IgD-negative memory B cell (primary cell): ENCODE data around the gene CCT2. TPM values are rescaled to one million over a fixed set of nuclear protein-coding genes. Genes with fewer than 3 reads are reported as not detected.

Experiments used
- H3K27ac Mint-ChIP-seq, 3 donors: one replicate each; pipeline ENCODE4 v1.8.0; 2020 to 2022; ENCODE audit warnings: mild to moderate bottlenecking in 3 of 3, mixed read lengths in 3 of 3, moderate library complexity in 1 of 3
- H3K27me3 Mint-ChIP-seq: one replicate; pipeline ENCODE4 v1.8.0; 2021; ENCODE audit warnings: mixed read lengths
- H3K36me3 Mint-ChIP-seq: one replicate; pipeline ENCODE4 v1.8.0; 2020; ENCODE audit warnings: mild to moderate bottlenecking, mixed read lengths
- H3K4me1 Mint-ChIP-seq, 3 donors: one replicate each; pipeline ENCODE4 v1.8.0; 2020 to 2022; ENCODE audit warnings: mixed read lengths in 3 of 3, mild to moderate bottlenecking in 1 of 3
- H3K4me3 Mint-ChIP-seq, 4 donors: one replicate each; pipeline ENCODE4 v1.8.0; 2020 to 2022; ENCODE audit warnings: mild to moderate bottlenecking in 4 of 4, mixed read lengths in 4 of 4, moderate library complexity in 3 of 4
- H3K9me3 Mint-ChIP-seq, 3 donors: one replicate each; pipeline ENCODE4 v1.8.0; 2020 to 2021; ENCODE audit warnings: mixed read lengths in 3 of 3, mild to moderate bottlenecking in 1 of 3
- polyA plus RNA-seq: library from polyadenylated mRNA; unstranded; fragments of 300-500 nt; fragmentation: Illumina TruSeq; gene quantifications from one replicate; pipeline ENCODE4 v1.2.3, GENCODE V29; 2021

The CCT2 gene
- 147 TPM for polyA plus RNA-seq

DNA sequence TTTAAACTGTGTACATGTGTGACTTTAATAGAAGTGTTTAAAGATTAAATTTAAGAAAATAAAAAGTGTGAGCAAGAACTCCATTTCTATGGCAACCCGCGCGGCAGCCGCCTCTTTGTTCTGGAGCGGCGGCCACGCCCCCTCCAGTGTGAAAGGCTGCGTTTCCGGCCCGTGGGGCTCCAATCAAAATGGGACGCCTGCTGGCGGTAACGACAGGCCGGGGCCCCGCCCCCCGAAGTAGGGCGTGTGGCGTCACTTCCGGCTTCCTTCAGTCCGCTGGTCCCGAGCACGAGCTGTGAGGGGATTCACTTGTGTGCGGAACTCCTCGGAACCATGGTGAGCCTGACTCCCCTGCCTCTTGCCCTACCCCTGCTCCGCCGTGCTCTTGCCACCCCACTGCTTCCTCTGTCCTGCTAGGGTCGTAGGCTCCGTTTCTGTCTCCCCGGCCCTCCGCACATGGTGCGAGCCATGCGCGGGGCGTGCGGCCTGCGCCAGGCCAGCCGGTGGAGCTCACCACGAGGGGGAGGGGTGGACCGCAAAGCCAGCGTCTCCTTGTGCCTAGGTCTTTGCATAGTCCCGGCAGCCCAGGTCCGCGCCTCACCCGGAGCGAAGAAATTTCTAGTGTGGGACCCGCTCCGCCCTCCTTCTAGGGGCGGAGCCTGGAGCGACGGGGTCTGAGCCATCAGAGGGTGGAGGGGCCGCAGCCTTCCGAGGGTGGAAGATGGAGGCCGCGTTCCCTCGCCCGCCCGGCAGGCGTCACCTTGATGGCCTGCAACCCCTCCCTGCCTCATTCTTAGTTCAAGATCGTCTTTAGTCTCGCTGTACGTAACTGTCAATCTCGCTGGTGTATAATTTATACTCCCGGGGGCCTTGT is at the start of gene CCT2:
TSS of gene CCT2 (plus strand) at position 271 of the 874 bp plus-strand sequence. CDS start at position 334, 63 bp downstream.
- Mint-ChIP-seq H3K4me1 (peaks cover 7 to 16% (median 7%) of the 10 kb centered on the region in 3 donors), H3K36me3 (peaks cover 2% of the 10 kb centered on the region), H3K27ac (peak within 1 kb of the TSS; percentile 98 to 99 (median 98)), H3K27me3 (no peaks in the 10 kb centered on the region), H3K4me3 (peak within 1 kb of the TSS; percentile 95 to 99 (median 98)), H3K9me3 (no peaks in the 10 kb centered on the region)

DNA sequence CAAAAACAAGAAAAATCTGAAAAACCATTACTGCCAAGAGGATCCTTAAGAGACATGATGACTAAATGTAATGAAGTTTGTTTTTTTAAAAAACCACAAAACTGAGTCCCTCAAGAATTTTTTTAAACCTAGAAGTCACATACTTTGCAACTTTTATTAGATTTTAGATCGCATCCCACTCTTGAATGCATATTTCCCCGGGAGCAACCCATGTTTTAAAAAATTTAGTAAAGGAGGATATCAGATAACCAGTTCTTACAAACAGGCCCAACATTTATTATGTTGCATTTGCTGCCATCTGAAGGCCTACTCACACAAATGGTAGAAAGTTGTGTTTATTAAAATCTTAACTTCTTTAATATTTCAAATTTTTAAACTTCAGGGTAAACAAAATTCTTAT is 44.3 kb upstream of the CCT2 start:
- H3K27me3 Mint-ChIP-seq, result no peaks in the 10 kb centered on the region
- H3K36me3 Mint-ChIP-seq, result peaks cover 19% of the 10 kb centered on the region
- peaks cover 3 to 7% (median 6%) of the 10 kb centered on the region in 3 donors for H3K9me3 Mint-ChIP-seq
- H3K4me1 Mint-ChIP-seq, result peaks cover 0 to 6% (median 1%) of the 10 kb centered on the region in 3 donors
- no peak overlapping the region for H3K27ac Mint-ChIP-seq
- no peak overlapping the region for H3K4me3 Mint-ChIP-seq

DNA sequence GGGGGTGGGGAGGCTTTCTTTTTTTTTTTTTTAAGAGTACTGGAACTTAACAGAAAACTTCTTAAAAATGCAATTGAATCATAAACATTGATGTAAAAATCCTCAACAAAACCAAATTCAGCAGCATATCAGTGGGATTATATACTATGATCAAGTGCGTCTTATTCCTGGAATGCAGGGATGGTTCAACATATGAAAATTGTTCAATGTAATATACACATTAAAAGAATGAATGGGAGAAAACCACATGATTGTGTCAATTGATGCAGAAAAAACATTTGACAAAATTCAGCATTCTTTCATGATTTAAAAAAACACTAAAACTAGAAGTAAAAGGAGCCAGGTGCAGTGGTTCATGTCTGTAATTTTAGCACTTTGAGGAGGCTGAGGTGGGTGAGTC is 41.2 kb upstream of the CCT2 start:
- Mint-ChIP-seq H3K4me3 (no peak overlapping the region), H3K27me3 (no peaks in the 10 kb centered on the region), H3K9me3 (peaks cover 3 to 7% (median 6%) of the 10 kb centered on the region in 3 donors), H3K4me1 (peaks cover 6 to 8% (median 8%) of the 10 kb centered on the region in 3 donors), H3K36me3 (peaks cover 15% of the 10 kb centered on the region), H3K27ac (no peak overlapping the region)

DNA sequence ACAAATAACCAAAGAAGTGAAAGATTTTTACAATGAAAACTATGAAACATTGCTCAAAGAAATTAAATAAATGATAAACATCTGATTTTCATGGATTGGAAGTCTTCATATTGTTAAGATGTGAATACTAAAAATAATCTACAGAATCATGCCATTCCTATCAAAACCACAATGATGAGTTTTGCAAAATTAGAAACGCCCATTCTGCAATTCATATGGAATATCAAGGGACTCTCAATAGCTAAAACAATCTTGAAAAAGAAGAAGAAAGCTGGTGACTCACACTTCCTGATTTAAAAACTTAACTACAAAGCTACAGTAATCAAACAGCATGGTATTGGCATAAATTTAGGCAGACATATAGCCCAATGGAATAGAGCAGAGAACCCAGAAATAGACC is 40.2 kb upstream of the CCT2 start:
- Mint-ChIP-seq H3K36me3 (peaks cover 15% of the 10 kb centered on the region), H3K27ac (no peak overlapping the region), H3K9me3 (peaks cover 3 to 7% (median 6%) of the 10 kb centered on the region in 3 donors), H3K27me3 (no peaks in the 10 kb centered on the region), H3K4me3 (no peak overlapping the region), H3K4me1 (peaks cover 7 to 16% (median 10%) of the 10 kb centered on the region in 3 donors)

DNA sequence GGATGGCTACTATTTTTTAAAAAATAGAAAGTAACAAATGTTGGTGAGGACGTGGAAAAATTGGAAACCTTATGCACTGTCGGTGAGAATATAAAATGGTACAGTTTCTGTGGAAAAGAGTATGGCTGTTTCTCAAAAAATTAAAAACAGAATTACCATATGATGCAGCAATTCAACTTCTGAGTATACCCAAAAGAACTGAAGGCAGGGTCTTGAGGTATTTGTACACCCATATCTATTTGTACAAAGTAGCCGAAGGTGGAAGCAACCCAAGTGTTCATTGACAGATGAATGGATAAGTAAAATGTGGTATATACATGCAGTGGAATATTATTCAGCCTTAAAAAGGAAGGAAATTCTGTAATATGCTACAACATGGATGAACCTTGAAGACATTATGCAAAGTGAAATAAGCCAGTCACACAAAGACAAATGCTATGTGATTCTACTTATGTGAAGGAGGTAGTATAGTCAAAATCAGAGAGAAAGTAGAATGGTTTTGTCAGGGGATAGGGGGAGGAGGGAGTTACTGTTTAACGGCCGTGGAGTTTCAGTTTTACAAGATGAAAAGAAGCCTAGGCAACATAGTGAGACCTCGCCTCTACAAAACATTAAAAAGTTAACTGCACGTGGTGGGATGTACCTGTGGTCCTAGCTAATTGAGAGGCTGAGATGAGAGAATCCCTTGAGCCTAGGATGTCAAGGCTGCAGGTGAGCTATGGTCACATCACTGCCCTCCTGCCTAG is 38.4 kb upstream of the CCT2 start:
- H3K27me3 Mint-ChIP-seq, result no peaks in the 10 kb centered on the region

DNA sequence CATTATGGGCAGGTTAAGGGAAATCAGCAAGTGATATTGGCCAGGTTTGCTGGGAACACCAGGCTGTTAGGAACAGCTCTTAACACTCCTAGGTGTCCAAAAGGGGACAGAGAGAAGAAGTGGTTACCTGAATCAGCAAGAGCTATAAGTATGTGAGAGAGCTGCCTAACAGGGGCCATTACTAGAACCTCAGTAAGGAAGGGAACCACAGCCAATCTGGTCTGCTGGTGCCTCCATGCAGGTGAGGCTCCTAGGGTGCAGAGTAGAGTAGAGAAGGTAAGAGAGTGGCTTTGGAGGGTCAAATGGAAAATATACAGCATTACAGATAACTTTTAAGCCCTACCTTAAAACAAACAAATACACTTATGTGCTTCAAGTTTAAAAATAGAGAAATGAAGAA is 36.6 kb upstream of the CCT2 start:
- Mint-ChIP-seq H3K9me3 (peaks cover under 1 to 2% (median 2%) of the 10 kb centered on the region in 3 donors), H3K4me3 (no peak overlapping the region), H3K36me3 (peaks cover 9% of the 10 kb centered on the region), H3K4me1 (peaks cover 11 to 15% (median 14%) of the 10 kb centered on the region in 3 donors), H3K27ac (peak overlapping the region in 1 of 3 donors; percentile 53), H3K27me3 (no peaks in the 10 kb centered on the region)

More for the DNA sequence above, 38.4 kb upstream of the CCT2 start:
- Mint-ChIP-seq H3K9me3 (peaks cover 3 to 7% (median 6%) of the 10 kb centered on the region in 3 donors), H3K36me3 (peaks cover 14% of the 10 kb centered on the region), H3K27ac (peak overlapping the region in 1 of 3 donors; percentile 21), H3K4me1 (peaks cover 11 to 17% (median 11%) of the 10 kb centered on the region in 3 donors), H3K4me3 (peak overlapping the region in 1 of 4 donors; percentile 37)

DNA sequence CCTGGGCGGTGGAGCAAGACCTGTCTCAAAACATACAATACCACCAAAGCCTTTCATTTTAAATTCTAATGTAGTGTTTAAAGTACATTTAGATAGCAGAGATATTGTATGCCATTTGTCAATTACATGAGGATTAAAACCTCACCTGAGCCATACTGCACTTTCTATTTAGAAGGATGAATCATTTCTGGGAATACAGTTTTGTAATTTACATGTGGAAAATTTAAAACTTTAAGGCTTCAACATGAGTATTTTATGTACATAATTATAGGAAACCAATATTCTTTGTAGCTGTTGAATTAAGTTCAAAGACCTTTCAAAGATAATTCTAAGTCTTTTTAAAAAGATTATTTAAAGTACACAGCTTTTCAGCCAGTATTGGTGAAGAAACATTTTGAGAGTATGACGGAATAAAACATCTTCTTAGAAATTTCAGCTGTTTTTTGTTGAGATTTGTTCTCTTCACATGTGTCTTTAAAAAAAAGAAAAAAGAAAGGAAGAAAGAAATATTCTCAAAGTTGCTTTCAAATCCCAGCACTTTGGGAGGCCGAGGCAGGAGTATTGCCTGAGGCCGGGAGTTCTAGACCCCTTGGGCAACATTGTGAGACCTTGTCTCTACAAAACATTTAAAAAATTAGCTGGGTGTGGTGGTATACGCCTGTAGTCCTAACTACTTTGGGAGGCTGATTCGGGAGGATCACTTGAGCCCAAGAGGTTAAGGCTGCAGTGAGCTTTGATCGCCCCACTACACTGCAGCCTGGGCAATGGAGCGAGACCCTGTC is 34.5 kb upstream of the CCT2 start:
- Mint-ChIP-seq H3K4me3 (no peak overlapping the region), H3K36me3 (peaks cover 5% of the 10 kb centered on the region), H3K9me3 (no peaks in the 10 kb centered on the region), H3K27me3 (no peaks in the 10 kb centered on the region), H3K27ac (peak overlapping the region in 2 of 3 donors; percentile 44 to 76), H3K4me1 (peaks cover 11 to 17% (median 14%) of the 10 kb centered on the region in 3 donors)

DNA sequence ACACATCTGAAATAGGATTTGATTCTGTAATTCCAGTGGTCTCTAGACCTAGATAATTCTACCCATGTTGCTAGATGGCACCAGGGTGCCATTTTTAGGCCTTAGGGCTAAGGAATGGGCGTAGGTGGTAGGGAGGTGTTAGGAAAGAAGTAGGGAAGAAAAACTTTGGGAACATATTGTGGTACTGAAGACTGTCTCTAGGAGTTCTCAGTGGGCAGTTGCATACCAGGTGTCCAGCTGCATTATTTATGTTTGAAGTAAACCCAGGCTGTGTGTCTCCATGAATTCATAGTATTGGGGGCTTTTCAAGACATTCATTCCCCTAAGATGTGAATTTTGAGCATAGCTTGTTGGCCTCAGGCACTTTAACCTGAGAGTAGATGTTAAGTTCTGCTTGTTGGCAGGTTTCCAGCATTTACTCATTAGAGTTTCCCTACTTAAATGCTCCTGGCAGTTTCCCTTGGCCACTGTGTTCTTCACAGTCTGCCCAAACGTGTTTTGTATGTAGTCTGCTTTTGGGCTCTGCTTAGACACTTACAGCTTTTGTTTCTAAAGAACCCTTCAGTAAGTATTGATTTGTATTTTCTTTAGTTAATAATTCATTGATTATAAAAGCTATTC is 31.5 kb upstream of the CCT2 start:
- H3K27ac Mint-ChIP-seq, result peak overlapping the region in 1 of 3 donors; percentile 77
- H3K4me3 Mint-ChIP-seq, result no peak overlapping the region
- peaks cover 3% of the 10 kb centered on the region for H3K36me3 Mint-ChIP-seq
- H3K27me3 Mint-ChIP-seq, result no peaks in the 10 kb centered on the region
- no peaks in the 10 kb centered on the region for H3K9me3 Mint-ChIP-seq
- peaks cover 5 to 13% (median 6%) of the 10 kb centered on the region in 3 donors for H3K4me1 Mint-ChIP-seq

DNA sequence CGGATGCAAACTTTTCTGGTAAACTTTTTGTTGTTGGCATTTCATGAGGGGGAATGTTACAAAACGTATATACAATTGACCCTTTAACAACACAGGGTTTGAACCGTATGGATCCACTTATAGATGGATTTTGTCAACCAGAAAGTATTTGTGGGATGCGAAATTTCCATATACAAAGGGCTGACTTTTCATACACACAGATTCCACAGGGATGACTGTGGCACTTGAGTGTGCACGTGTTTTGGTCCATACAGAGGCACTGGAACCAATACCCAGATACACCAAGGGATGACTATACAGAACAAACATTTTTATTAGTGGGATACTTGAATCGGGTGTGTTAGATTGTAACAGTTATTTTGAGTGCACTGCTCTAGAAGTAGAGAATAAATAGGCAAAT is 29.8 kb upstream of the CCT2 start:
- Mint-ChIP-seq H3K9me3 (no peaks in the 10 kb centered on the region), H3K27ac (no peak overlapping the region), H3K27me3 (no peaks in the 10 kb centered on the region), H3K36me3 (no peaks in the 10 kb centered on the region), H3K4me3 (no peak overlapping the region), H3K4me1 (peaks cover under 1 to 4% (median 3%) of the 10 kb centered on the region in 3 donors)

DNA sequence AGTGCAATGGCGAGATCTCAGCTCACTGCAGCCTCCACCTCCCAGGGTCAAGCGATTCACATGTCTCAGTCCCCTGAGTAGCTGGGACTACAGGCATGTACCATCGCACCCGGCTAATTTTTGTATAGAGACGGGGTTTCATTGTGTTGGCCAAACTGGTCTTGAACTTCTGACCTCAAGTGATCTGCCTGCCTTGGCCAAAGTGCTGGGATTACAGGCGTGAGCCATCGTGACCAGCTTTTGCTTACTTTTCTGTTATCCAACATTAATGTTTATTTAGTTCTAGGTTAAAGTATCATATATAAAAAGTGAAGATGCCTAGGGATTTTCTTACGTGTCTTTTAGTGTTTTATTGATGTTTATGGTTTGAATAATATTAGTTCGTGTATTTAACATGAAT is 28.9 kb upstream of the CCT2 start:
- Mint-ChIP-seq H3K36me3 (no peaks in the 10 kb centered on the region), H3K4me1 (peaks cover 4 to 7% (median 6%) of the 10 kb centered on the region in 3 donors), H3K4me3 (no peak overlapping the region), H3K27me3 (no peaks in the 10 kb centered on the region), H3K9me3 (no peaks in the 10 kb centered on the region), H3K27ac (no peak overlapping the region)

DNA sequence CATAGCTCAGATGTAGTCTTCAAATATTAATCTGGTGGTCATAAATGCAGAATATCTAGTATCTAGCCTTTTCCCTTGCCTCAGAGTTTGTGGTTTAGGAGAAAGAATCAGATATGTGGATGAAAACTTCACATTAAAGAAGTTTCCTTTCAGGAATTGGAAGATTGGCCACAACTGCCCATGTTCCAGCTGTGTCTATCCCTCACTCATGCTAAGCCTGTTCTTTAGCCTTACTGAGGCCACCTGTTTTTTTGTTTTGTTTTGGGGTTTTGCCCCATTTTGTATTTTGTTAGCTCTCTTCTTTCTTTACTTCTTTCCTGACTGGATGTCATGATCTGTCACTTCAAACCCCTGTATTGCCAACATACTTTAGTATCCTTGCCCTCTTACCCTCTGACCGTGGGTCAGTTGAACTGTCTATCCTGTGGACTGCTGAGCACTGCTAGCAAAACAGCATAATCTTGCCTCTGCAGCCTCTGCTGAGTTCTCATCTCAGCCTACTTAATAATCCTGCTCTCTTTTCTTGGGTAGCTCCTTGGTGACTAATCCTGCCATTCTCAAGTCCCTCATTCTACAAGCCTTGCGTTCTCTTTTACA is 22.0 kb upstream of the CCT2 start:
- Mint-ChIP-seq H3K9me3 (no peaks in the 10 kb centered on the region), H3K4me3 (no peak overlapping the region), H3K36me3 (no peaks in the 10 kb centered on the region), H3K27ac (peak overlapping the region in 1 of 3 donors; percentile 48), H3K27me3 (no peaks in the 10 kb centered on the region), H3K4me1 (peaks cover 5 to 7% (median 7%) of the 10 kb centered on the region in 3 donors)

DNA sequence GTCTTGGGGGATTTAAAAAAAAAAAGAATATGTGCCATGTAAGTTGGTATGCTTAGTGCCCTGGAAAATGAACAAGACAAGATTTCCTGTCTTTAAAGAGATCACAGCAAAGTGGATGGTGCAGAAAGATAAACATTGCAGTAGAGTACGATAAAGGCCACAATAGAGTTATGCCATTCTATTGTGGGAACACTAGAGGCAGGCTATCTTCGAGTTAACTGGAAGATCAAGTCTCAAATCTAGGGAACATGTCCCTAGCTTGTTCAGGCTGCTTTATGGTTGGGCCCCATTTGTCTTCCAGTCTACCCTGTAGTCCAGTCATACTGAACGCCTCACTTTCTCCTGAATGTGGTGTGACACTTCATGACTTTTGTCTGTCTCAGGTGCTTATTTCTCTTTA is 18.7 kb upstream of the CCT2 start:
- Mint-ChIP-seq H3K4me3 (no peak overlapping the region), H3K27ac (peak overlapping the region in 2 of 3 donors; percentile 2 to 63), H3K9me3 (no peaks in the 10 kb centered on the region), H3K36me3 (no peaks in the 10 kb centered on the region), H3K27me3 (no peaks in the 10 kb centered on the region), H3K4me1 (peaks cover 0 to 7% (median 3%) of the 10 kb centered on the region in 3 donors)

DNA sequence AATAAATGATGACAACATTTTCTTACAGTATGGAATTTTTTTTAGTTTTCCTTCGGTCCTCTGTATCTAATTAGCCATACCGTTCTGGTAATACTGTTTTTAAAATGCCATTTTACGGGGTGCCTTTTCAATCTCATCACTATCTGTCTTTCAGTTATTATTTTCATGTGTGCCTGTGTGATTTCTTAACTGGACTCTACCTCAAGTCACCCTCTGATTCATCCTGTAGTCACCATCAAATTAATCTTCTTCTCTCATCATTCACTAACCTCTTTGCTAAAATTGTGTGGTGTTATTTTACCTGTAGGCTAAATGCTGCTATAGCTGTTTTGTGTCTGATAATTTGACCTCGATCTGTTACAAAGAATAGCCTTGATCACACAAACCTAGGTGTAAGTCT is 16.0 kb upstream of the CCT2 start:
- Mint-ChIP-seq H3K27ac (peak overlapping the region in 2 of 3 donors; percentile 6 to 74), H3K36me3 (no peaks in the 10 kb centered on the region), H3K4me3 (no peak overlapping the region), H3K4me1 (peaks cover 0 to 5% (median 4%) of the 10 kb centered on the region in 3 donors), H3K27me3 (no peaks in the 10 kb centered on the region), H3K9me3 (no peaks in the 10 kb centered on the region)

DNA sequence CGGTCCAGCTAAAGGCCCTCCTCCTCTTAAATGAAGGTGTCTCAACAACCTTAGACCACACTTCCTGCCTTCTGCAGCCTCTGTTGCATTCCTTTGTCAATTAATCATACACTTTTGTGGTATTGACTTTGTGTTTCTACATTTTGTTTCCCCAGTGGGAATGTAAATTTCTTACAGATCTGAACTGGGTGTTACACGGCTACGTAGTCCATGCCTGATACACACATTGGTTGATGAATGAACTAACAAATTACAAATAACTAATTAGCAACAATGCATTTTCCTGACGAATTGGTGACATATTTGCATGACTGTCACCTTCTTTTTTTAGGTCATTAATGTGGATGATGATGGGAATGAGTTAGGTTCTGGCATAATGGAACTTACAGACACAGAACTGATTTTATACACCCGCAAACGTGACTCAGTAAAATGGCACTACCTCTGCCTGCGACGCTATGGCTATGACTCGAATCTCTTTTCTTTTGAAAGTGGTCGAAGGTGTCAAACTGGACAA is 15.2 kb upstream of the CCT2 start:
- H3K27me3 Mint-ChIP-seq, result no peaks in the 10 kb centered on the region
- H3K9me3 Mint-ChIP-seq, result no peaks in the 10 kb centered on the region
- H3K4me1 Mint-ChIP-seq, result peaks cover 0 to 6% (median 4%) of the 10 kb centered on the region in 3 donors
- no peak overlapping the region for H3K4me3 Mint-ChIP-seq
- H3K36me3 Mint-ChIP-seq, result no peaks in the 10 kb centered on the region
- H3K27ac Mint-ChIP-seq, result peak overlapping the region; percentile 22 to 90 (median 78)
